H9 (cell line): ENCODE measurements around the gene MKI67. TPM values are rescaled to one million over a fixed set of nuclear protein-coding genes. Genes with fewer than 3 reads are reported as not detected.

ENCODE experiments used
- DNase-seq: peaks from one replicate; pipeline ENCODE4 v3.0.0-alpha.2; 2017
- H2AFZ ChIP-seq: one replicate; pipeline ENCODE4 v1.6.1; 2013; ENCODE audit warnings: mild to moderate bottlenecking, low read length, control low read depth, moderate library complexity
- H2AK5ac ChIP-seq: 2 replicates; pipeline ENCODE4 v1.6.1; 2013; ENCODE audit warnings: low read length, control low read depth, mixed read lengths; ENCODE audit not compliant: insufficient read length
- H2BK120ac ChIP-seq: one replicate; pipeline ENCODE4 v1.6.1; 2013; ENCODE audit warnings: low read depth, mild to moderate bottlenecking, low read length, control low read depth, inconsistent platforms; ENCODE audit not compliant: poor library complexity, severe bottlenecking
- H2BK12ac ChIP-seq: 2 replicates; pipeline ENCODE4 v1.6.1; 2013; ENCODE audit warnings: low read length, control low read depth, mixed read lengths, low read depth; ENCODE audit not compliant: insufficient read length
- H2BK15ac ChIP-seq: 2 replicates; pipeline ENCODE4 v1.6.1; 2013; ENCODE audit warnings: low read depth, low read length, control low read depth
- H2BK20ac ChIP-seq: one replicate; pipeline ENCODE4 v1.6.1; 2013; ENCODE audit warnings: low read depth, mild to moderate bottlenecking, low read length, control low read depth, inconsistent platforms; ENCODE audit not compliant: poor library complexity, severe bottlenecking
- H2BK5ac ChIP-seq: 2 replicates; pipeline ENCODE4 v1.6.1; 2013; ENCODE audit warnings: low read length, control low read depth, mixed read lengths; ENCODE audit not compliant: insufficient read length
- H3K14ac ChIP-seq: 2 replicates; pipeline ENCODE4 v1.6.1; 2013; ENCODE audit warnings: low read length, control low read depth; ENCODE audit not compliant: insufficient read depth
- H3K18ac ChIP-seq: 2 replicates; pipeline ENCODE4 v1.6.1; 2013; ENCODE audit warnings: low read depth, mild to moderate bottlenecking, mixed read lengths, low read length, control low read depth; ENCODE audit not compliant: insufficient read length
- H3K23ac ChIP-seq: 2 replicates; pipeline ENCODE4 v1.6.1; 2013; ENCODE audit warnings: low read length, control low read depth, mixed read lengths, low read depth; ENCODE audit not compliant: insufficient read length
- H3K23me2 ChIP-seq: 2 replicates; pipeline ENCODE4 v1.6.1; 2013; ENCODE audit warnings: low read depth, mild to moderate bottlenecking, mixed read lengths, low read length, control low read depth; ENCODE audit not compliant: insufficient read length, poor library complexity, severe bottlenecking
- H3K27ac ChIP-seq: 2 replicates; pipeline ENCODE4 v1.5.1; 2013; ENCODE audit warnings: low read length, control low read depth, mixed read lengths, low read depth; ENCODE audit not compliant: insufficient read length
- H3K27me3 ChIP-seq: 2 replicates; pipeline ENCODE4 v1.6.1; 2013; ENCODE audit warnings: low read length, control low read depth, inconsistent platforms; ENCODE audit not compliant: insufficient read depth
- H3K4ac ChIP-seq: 2 replicates; pipeline ENCODE4 v1.6.1; 2013; ENCODE audit warnings: low read depth, mild to moderate bottlenecking, control low read depth, inconsistent platforms, low read length, moderate library complexity
- H3K4me1 ChIP-seq: 2 replicates; pipeline ENCODE4 v1.6.1; 2013; ENCODE audit warnings: low read length, control low read depth, inconsistent platforms; ENCODE audit not compliant: insufficient read depth
- H3K4me2 ChIP-seq: 2 replicates; pipeline ENCODE4 v1.6.1; 2013; ENCODE audit warnings: low read length, control low read depth, mixed read lengths; ENCODE audit not compliant: insufficient read length, insufficient read depth
- H3K56ac ChIP-seq: 2 replicates; pipeline ENCODE4 v1.6.1; 2013; ENCODE audit warnings: low read depth, mild to moderate bottlenecking, mixed read lengths, low read length, control low read depth; ENCODE audit not compliant: insufficient read length
- H3K79me1 ChIP-seq: 2 replicates; pipeline ENCODE4 v1.6.1; 2013; ENCODE audit warnings: low read depth, mild to moderate bottlenecking, moderate library complexity, low read length, control low read depth, inconsistent platforms; ENCODE audit not compliant: insufficient read depth, poor library complexity, severe bottlenecking
- H3K79me2 ChIP-seq: 2 replicates; pipeline ENCODE4 v1.6.1; 2013; ENCODE audit warnings: low read length, control low read depth, inconsistent platforms; ENCODE audit not compliant: insufficient read depth
- H3K9ac ChIP-seq: 2 replicates; pipeline ENCODE4 v1.6.1; 2013; ENCODE audit warnings: low read length, control low read depth, mixed read lengths; ENCODE audit not compliant: insufficient read length; ENCODE audit errors: extremely low read depth
- H3K9me3 ChIP-seq: one replicate; pipeline ENCODE4 v1.6.1; 2013; ENCODE audit warnings: low read depth, low read length, inconsistent platforms; ENCODE audit not compliant: control insufficient read depth
- H3T11ph ChIP-seq: one replicate; pipeline ENCODE4 v1.6.1; 2013; ENCODE audit warnings: mild to moderate bottlenecking, low read length, control low read depth, inconsistent platforms
- H4K20me1 ChIP-seq: one replicate; pipeline ENCODE4 v1.6.1; 2013; ENCODE audit not compliant: control insufficient read depth, insufficient read length, insufficient read depth
- H4K5ac ChIP-seq: 2 replicates; pipeline ENCODE4 v1.6.1; 2013; ENCODE audit warnings: low read depth, mild to moderate bottlenecking, mixed read lengths, low read length, control low read depth; ENCODE audit not compliant: insufficient read length
- H4K8ac ChIP-seq: replicated peaks from 2 replicates; pipeline ENCODE4 v1.6.1; 2013; ENCODE audit warnings: low read length, control low read depth, mixed read lengths, low read depth; ENCODE audit not compliant: insufficient read length
- H4K91ac ChIP-seq: 2 replicates; pipeline ENCODE4 v1.6.1; 2013; ENCODE audit warnings: low read depth, mild to moderate bottlenecking, moderate library complexity, mixed read lengths, low read length, control low read depth; ENCODE audit not compliant: insufficient read length
- H3K27ac Mint-ChIP-seq, 3 experiments: 2 replicates in 2 of 3; 3 replicates in 1 of 3; pipeline ENCODE4 v1.8.0; 2020 to 2021; ENCODE audit warnings: mixed read lengths in 3 of 3, mild to moderate bottlenecking in 1 of 3, moderate library complexity in 1 of 3
- H3K27me3 Mint-ChIP-seq: 2 replicates; pipeline ENCODE4 v1.8.0; 2021; ENCODE audit warnings: low read depth, mild to moderate bottlenecking, moderate library complexity, mixed read lengths
- H3K36me3 Mint-ChIP-seq, 3 experiments: 2 replicates in 2 of 3; 3 replicates in 1 of 3; pipeline ENCODE4 v1.8.0; 2020 to 2021; ENCODE audit warnings: low read depth in 3 of 3, mixed read lengths in 3 of 3; ENCODE audit not compliant: insufficient read depth in 1 of 3
- H3K4me1 Mint-ChIP-seq, 2 experiments: 2 replicates each; pipeline ENCODE4 v1.8.0; 2020; ENCODE audit warnings: mixed read lengths in 2 of 2
- H3K4me3 Mint-ChIP-seq, 2 experiments: 2 replicates in 1 of 2; 3 replicates in 1 of 2; pipeline ENCODE4 v1.8.0; 2020 to 2021; ENCODE audit warnings: mild to moderate bottlenecking in 2 of 2, mixed read lengths in 2 of 2, moderate library complexity in 1 of 2
- H3K9me3 Mint-ChIP-seq, 2 experiments: 2 replicates in 1 of 2; 3 replicates in 1 of 2; pipeline ENCODE4 v1.8.0; 2020; ENCODE audit warnings: mild to moderate bottlenecking in 2 of 2, mixed read lengths in 2 of 2, moderate library complexity in 1 of 2
- WGBS: extraction: QIAGEN DNeasy Blood & Tissue Kit; methylation state at CpG from one replicate; pipeline ENCODE4 v1.1.7; 2013; ENCODE audit warnings: missing lambda C conversion rate, low lambda C conversion rate, mixed read lengths; ENCODE audit not compliant: insufficient read length; ENCODE audit errors: extremely low coverage; 5-methylcytosine and 5-hydroxymethylcytosine counted together
- total RNA-seq: library from RNA; stranded (reverse); gene quantifications from 2 replicates; pipeline ENCODE4 v1.2.1, GENCODE V29; 2021
- TF ChIP-seq, protein P1 (sequence below): fragments of 200-600 bp; sonication (generic); conservative IDR thresholded peaks from 3 replicates; pipeline ENCODE4 v1.8.0; 2021; ENCODE audit warnings: antibody characterized with exemption, mild to moderate bottlenecking

MKI67 gene
- total RNA-seq, 1 experiment from 2014 or later: 108 TPM

DNA sequence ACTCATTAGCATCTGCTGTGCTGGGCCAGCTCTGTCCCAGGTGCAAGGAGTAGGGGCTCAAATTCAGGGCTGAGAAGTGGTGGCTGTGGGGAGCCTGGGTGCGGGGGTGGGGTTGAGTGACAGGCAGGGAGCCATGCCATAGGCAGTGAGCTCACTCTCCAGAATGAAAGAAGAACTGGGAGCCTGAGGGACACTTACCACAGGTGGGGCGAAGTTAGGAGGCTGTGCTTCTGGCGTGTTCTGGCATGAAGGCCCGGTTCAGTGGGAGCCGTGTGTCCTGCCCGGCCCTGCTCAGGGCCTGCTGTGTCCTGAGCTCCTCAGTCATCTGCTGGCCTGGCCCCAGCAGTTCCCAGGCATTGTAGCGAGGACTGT is 62.5 kb downstream of the MKI67 start:
- H3K4me2 ChIP-seq: no peak overlapping the region

More for the DNA sequence above, 62.5 kb downstream of the MKI67 start:
- H3K14ac ChIP-seq: no peak overlapping the region
- TF ChIP-seq, protein P1, sequence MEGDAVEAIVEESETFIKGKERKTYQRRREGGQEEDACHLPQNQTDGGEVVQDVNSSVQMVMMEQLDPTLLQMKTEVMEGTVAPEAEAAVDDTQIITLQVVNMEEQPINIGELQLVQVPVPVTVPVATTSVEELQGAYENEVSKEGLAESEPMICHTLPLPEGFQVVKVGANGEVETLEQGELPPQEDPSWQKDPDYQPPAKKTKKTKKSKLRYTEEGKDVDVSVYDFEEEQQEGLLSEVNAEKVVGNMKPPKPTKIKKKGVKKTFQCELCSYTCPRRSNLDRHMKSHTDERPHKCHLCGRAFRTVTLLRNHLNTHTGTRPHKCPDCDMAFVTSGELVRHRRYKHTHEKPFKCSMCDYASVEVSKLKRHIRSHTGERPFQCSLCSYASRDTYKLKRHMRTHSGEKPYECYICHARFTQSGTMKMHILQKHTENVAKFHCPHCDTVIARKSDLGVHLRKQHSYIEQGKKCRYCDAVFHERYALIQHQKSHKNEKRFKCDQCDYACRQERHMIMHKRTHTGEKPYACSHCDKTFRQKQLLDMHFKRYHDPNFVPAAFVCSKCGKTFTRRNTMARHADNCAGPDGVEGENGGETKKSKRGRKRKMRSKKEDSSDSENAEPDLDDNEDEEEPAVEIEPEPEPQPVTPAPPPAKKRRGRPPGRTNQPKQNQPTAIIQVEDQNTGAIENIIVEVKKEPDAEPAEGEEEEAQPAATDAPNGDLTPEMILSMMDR: no peak
- no peak overlapping the region for H2BK5ac ChIP-seq
- H3K27me3 ChIP-seq: no peaks in the 10 kb centered on the region
- no peaks in the 10 kb centered on the region for H3K79me1 ChIP-seq
- no peak overlapping the region for H2AK5ac ChIP-seq
- no peak for DNase-seq
- Mint-ChIP-seq H3K27me3 (no peaks in the 10 kb centered on the region), H3K4me3 (peak overlapping the region in 1 of 2 experiments; percentile 22; a peak in 1 of 5 replicates), H3K9me3 (peaks cover 5% of the 10 kb centered on the region in 2 experiments; a peak in 2 of 5 replicates), H3K36me3 (peaks cover 4 to 8% (median 6%) of the 10 kb centered on the region in 3 experiments), H3K27ac (no peak overlapping the region), H3K4me1 (peaks cover 26 to 27% of the 10 kb centered on the region in 2 experiments)
- no CpG with 5 or more reads among the region's 7 CpGs for WGBS
- H4K5ac ChIP-seq: no peak overlapping the region
- no peaks in the 10 kb centered on the region for H3K79me2 ChIP-seq
- no peaks in the 10 kb centered on the region for H3K9me3 ChIP-seq
- no peak overlapping the region for H4K91ac ChIP-seq
- no peak overlapping the region for H3K4ac ChIP-seq
- no peak overlapping the region for H2BK20ac ChIP-seq
- H3K4me1 ChIP-seq: peaks cover 2% of the 10 kb centered on the region; the same call in 1 of the 2 replicates
- H3K56ac ChIP-seq: no peak overlapping the region
- no peak overlapping the region for H2BK12ac ChIP-seq
- H3K27ac ChIP-seq: no peak overlapping the region
- H3K18ac ChIP-seq: no peak overlapping the region
- no peak overlapping the region for H3T11ph ChIP-seq
- H2BK15ac ChIP-seq: no peak overlapping the region
- H3K23ac ChIP-seq: no peak overlapping the region
- H3K23me2 ChIP-seq: no peaks in the 10 kb centered on the region
- H2BK120ac ChIP-seq: no peak overlapping the region
- no peak overlapping the region for H4K8ac ChIP-seq
- H4K20me1 ChIP-seq: no peaks in the 10 kb centered on the region
- no peak overlapping the region for H2AFZ ChIP-seq
- no peak overlapping the region for H3K9ac ChIP-seq
